ENCODE measurements around the gene HOXC11. TPM values are rescaled to one million over a fixed set of nuclear protein-coding genes. Genes with fewer than 3 reads are reported as not detected.

HOXC11 gene
- polyA plus RNA-seq, 4 donors, result 1.6 to 3.9 (median 3.3) TPM

DNA sequence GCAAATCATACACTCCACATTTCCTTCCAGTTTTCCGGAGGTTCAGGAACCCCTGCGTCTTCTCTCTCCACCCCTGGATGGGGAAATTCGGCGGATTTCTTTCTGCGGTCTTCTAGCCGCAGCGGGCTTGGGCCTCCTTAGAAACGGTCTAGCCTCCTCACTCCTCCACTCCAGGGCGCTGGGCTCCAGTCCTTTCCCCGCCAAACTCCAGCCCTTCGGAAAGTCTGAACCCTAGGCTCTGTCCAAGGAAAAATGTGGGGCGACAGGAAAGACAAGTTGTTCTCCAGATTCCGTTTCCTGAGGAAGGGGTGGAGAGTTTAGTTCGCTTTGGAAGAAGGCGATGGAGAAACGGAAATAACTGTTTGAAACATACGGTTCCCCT lies 10.6 kb downstream of the HOXC11 start:
- no peak for DNase-seq (ENCODE audit: low read depth in 4 of 4, low spot score in 3 of 4)

DNA sequence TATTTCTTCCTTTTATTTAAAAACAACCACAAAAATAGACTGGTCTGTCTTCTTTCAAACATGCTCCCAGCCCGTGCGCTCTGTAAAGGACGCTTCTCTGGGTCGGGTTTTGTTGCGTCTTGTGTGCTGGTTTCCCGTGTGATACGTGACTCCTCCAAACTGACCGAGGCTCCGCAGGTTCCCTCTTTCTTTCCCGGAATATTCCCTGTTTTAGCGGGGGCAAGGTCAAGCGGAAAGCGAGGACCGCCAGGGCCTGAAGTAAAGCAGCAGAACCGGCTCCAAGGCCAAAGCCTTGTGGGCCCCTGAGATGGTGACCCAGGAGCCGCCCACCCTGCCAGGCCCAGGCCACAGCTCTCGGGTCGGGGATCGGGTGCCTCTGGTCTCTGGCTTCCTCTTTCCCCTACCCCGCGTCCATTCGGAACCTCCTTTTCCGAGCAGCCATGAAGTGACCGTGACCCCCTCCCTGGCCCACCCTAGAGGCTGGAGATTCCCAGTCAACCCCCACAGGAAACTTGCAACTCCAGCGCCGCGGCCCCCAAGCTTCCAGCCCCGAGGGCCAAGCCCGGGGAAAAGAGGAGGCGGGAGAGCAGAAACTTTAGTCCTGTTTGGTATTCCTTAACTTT lies 11.1 kb downstream of the HOXC11 start:
- no peak for DNase-seq (ENCODE audit: low read depth in 4 of 4, low spot score in 3 of 4)

DNA sequence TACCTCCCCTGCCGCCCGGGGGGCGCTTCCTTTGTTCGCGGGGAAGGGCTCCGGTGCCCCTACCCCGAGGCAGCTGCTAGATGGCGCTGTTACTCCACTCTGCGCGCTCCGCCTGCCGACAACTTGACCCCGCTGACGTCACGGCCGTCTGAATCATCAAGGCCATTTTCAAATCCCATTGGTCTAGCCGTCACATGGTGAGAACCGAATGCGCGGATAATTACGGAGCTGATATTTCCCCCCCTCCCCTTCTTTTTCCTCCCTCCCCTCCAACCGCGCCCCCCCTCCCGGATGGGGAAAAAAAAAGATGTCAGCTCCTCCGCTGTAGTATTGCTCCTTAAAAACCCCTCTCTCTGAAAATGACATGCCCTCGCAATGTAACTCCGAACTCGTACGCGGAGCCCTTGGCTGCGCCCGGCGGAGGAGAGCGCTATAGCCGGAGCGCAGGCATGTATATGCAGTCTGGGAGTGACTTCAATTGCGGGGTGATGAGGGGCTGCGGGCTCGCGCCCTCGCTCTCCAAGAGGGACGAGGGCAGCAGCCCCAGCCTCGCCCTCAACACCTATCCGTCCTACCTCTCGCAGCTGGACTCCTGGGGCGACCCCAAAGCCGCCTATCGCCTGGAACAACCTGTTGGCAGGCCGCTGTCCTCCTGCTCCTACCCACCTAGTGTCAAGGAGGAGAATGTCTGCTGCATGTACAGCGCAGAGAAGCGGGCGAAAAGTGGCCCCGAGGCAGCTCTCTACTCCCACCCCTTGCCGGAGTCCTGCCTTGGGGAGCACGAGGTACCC lies 12.2 kb downstream of the HOXC11 start, which contains the start of gene HOXC10:
Gene HOXC10, plus strand, starts transcription at position 246 of the 791 bp plus-strand sequence. Its CDS starts 114 bp downstream, at position 360.
- peak; percentile 95 to 98 (median 96) for DNase-seq (ENCODE audit: low read depth in 4 of 4, low spot score in 3 of 4)

DNA sequence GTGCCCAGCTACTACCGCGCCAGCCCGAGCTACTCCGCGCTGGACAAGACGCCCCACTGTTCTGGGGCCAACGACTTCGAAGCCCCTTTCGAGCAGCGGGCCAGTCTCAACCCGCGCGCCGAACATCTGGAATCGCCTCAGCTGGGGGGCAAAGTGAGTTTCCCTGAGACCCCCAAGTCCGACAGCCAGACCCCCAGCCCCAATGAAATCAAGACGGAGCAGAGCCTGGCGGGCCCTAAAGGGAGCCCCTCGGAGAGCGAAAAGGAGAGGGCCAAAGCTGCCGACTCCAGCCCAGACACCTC lies 12.7 kb downstream of the HOXC11 start:
- DNase-seq (ENCODE audit: low read depth in 4 of 4, low spot score in 3 of 4), result no peak

DNA sequence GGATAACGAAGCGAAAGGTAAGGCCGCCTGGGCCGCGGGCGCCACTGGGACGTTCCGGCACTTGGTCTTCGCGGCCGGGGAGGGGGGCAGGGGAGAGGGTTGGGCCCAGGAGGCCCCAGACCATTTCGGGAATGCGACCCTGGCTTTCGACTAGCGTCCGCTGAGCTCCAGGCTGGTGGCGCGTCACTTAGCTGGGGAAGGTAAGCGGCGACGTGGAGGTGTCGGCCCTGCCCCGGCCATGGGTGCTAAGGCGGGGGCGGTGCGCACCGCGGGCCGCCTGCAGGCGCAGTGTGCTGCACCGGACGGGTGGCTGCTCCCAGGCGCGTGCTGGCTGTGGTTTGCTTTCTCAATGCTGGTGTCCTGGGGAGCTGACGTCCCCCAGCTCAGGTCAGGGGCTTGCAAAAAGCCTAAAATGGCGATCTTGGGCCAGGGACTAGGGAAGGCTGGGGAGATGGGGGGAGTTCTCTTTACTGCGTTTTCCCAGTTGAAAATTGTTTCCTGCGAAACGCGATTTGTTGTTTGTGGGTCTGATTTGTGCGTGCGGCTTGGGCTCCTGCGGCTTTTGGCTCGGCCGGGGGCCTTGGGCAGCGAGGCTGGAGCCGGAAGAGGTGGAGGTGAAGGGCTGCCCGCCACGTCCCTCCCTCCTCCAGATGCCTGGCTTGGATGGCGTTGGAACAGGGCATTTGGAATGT lies 13.2 kb downstream of the HOXC11 start:
- DNase-seq (ENCODE audit: low read depth in 4 of 4, low spot score in 3 of 4), result no peak

DNA sequence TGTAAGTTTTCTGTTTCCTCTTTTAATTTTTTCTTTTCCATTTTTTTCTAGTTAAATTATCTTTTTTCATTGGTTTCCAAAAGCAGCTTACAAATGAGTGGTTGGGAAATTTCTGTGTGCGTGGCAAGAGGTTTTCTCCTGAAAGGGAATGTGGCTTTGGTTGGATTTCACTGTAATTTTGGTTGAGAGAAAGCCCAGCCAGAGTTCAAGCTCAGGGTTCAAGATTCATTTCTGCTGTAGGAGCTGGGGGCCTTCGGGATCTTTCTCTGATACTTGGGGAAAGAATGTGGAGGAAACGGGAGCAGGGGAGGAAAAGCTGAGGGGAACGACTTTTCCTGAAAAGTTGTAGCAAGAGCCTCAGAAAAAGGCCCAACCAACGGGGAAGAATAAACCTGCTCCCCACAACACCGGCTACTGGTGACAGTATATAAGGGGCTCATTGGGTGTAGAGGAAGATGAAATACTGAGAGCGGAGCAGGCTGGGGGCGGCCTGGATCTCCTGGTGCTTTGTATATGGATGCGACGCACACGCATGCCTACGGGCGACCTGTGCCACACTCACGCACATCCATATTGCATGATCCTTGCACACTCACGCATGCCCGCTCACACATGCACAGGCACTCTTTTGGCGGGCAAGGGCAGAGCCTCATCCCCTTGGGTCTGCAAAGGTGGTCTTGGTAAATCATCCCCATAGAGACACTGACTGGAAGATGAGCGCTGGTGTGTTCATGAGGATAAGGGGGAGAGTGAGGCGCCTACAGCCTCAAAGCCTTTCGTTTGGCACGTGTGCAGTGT lies 14.0 kb downstream of the HOXC11 start:
- no peak for DNase-seq (ENCODE audit: low read depth in 4 of 4, low spot score in 3 of 4)

DNA sequence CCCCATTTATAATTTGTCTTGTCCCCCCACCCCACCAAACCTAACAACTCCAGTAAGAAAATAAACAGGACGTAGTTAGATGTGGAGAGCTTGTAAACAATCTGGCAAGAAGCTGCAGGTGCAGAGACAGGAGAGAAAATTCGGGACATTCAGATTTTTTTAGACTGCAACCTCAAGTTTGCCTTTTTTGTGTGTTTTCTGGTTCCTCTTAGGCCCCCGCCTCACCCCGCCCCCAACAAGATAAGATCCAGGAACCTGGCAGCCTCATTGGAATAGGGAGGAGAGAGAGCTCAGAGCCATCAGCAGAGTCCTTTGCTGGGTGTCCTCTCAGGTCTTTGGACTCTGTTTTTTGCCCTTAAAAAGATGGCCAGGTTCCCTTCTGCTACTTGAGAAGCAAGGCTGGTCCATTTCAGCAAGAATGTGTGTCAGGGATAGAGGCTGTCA lies 14.9 kb downstream of the HOXC11 start:
- no peak for DNase-seq (ENCODE audit: low read depth in 4 of 4, low spot score in 3 of 4)

DNA sequence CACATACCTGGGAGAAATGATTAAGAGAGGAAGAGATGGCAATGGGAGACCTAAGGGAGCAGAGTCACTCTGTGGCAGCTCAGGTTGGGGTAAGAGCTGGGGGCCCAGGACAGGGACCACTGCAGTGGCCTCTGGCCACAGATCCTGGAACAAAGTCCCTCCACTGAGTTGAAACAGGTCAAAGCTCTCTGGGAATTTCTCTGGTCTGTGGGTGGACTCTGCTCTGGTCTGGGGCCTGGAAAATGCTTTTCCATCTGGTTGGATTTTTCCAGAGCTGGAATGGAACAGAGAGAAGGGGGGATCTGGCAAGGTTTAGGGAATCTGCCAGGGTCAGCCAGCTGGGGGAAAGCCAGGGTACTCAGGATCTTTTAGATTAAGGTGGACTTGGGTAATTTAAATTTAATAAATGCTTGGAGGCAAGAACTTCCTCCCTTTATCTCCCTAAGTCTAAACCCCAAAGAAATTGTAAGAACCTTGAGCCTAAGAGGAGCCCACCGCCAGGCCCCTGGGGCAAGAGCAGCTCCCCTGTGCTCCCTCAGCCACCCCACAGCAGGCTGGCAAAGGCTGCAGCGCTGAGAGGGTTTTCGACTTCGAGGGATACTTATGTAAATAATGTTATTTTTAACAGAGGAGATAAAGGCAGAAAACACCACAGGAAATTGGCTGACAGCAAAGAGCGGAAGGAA lies 15.8 kb downstream of the HOXC11 start:
- no peak for DNase-seq (ENCODE audit: low read depth in 4 of 4, low spot score in 3 of 4)

DNA sequence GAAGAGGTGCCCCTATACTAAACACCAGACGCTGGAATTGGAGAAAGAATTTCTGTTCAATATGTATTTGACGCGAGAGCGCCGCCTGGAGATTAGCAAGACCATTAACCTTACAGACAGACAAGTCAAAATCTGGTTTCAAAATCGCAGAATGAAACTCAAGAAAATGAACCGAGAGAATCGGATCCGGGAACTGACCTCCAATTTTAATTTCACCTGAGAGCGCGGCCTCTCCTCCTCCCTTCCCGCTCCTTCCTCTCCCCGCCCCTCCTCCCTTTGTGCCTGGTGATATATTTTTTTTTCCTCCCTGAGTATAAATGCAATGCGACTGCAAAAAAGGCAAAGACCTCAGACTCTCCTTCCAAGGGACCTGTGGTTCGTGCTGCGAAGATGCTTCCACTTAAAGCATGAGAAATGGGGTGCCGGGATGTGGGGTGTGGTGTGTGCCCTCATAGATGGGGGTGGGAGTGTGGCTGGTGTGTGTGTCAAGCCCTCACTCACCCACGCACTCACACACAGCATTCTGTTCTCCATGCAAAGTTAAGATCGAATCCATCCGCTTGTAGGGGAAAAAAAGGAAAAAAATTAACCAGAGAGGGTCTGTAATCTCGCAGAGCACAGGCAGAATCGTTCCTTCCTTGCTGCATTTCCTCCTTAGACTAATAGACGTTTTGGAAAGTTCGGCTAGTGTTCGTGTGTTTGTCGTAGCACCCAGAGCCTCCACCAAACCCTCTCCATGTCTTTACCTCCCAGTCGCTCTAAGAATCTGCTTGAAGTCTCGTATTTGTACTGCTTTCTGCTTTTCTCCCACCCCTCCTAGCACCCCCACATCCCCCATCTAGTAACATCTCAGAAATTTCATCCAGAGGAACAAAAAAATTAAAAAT lies 16.5 kb downstream of the HOXC11 start:
- DNase-seq (ENCODE audit: low read depth in 4 of 4, low spot score in 3 of 4), result no peak

DNA sequence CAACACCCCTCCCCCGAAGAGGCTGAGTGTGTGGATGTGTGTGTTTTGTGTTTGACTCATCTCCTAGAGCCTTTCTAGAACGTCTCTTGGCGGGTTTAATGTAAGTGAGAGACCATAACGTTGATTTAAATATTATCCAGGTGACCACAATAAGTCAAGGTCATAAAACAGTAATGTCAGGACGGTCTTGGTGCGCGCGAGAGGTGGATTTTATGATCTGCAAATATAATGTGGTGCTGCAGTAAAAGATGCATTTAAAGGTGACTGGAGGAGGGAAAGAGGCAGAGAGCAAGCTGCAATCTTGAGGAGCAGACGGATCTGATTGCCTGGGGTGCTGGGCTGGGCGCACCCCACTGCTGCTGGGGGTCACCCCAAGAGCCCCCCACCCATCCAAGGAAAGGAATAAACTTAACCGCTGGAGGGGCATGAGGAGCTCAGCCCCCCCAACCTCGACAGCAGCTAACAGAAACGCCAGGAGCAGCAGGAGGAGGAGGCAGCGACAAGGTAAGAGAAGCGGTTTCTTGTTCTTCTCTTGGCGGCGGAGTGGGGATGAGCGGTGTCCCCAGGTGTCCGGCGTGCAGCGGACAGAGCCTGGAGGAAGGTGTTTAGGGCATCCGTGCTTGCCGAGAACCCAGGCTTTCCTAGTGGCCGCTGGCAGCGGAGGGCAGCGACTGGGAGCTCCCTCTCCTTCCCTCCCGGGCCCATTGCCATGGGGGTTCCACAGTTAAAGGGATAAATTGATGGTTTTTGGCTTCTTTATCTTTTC lies 17.6 kb downstream of the HOXC11 start:
- DNase-seq (ENCODE audit: low read depth in 4 of 4, low spot score in 3 of 4), result no peak

DNA sequence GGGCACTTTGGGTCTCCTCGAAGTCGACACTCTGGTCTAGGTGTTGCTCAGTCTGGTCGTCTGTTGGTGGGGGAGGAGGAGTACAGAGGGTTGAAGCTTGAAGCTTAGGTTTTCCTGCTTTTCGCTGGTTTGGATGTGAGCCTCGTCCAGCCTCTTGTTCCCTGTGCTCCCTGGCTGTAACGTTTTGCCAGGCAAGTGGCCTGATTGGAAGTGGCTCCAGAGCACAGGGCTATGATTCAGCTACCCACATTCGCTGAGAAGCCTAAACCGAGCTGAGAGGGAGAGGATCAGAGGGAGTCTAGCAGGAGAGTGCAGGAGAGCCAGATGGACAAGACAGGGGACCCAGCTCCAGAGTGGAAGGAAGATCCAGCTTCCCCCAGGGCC lies 18.1 kb downstream of the HOXC11 start:
- no peak for DNase-seq (ENCODE audit: low read depth in 4 of 4, low spot score in 3 of 4)

DNA sequence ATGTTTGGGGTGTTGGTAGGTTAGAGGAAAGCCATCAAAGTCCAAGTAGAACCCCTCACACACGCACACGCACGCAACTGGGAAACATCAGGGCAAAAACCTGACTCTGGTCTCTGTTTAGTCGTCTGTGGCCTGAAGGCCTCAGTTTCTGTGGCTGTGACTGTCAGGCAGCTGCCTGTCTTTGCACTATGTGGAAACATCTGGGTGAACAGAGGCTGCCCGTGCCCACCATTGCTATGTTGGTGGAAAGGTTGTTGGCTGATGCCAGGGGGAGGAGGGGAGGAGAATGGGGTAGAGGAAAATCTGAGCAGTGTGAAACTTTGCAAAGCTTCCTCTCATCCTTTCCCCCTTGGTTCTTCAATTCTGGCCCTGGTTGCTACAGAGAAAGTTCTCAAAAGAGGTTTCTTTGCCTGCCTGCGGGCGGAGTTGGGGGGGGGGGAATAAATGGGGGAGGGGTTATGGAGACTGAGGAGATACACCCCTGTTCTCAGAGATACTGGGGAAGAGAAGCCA lies 19.5 kb downstream of the HOXC11 start:
- DNase-seq (ENCODE audit: low read depth in 4 of 4, low spot score in 3 of 4), result no peak

DNA sequence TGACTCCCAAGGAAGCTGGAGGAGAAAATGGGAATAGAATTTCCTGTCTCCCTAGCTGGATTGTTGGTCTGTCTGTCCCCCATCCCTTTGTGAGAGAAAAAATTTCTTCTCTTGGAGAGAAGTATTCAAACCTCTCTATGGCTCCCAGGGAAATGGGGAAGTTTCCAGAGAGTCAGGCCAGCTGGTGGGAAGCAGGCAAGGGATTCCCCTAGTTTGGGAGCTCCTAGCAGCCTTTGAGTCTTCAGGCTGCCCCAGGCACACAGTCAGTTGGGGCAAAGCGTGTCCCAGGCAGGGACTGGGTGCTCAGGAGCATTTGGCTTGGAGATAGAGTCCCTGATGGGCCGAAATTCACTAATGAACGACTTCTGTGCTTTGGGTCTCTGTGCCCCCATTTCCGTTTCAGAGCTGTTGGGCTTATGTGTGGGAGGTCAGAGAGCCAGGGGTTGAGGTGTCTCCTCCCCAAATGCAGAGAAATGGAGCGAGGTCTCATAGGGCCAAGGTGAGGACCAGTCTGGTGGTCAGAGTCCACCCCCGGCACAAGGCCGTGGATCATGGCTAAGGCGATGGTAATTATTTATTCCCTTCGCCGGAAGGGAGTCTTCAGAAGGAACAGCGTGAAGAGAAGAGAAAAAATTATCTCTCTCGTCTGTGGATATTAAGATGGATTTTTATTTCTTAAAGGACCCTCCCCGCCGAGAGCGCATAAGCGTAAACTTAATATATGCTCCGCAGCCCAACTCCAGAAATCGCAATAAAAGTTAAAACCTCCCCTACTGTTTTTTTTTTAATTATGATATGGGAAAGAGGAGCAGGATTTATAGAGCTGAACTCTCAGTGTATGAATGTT lies 20.5 kb downstream of the HOXC11 start:
- no peak for DNase-seq (ENCODE audit: low read depth in 4 of 4, low spot score in 3 of 4)

DNA sequence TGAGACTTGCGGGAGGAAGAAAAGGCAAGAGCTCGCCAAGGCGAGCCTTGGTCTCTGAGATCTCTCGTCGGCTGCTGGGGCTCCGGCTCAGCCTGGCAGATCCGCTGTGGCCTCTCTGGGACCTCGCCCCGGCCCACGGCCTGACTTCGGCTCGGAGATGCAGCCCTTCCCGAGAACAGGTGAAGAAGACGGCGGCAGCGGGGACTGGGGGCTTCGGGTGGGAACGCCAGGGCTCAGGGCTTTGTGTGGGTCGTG lies 21.0 kb downstream of the HOXC11 start:
- DNase-seq (ENCODE audit: low read depth in 4 of 4, low spot score in 3 of 4), result no peak

DNA sequence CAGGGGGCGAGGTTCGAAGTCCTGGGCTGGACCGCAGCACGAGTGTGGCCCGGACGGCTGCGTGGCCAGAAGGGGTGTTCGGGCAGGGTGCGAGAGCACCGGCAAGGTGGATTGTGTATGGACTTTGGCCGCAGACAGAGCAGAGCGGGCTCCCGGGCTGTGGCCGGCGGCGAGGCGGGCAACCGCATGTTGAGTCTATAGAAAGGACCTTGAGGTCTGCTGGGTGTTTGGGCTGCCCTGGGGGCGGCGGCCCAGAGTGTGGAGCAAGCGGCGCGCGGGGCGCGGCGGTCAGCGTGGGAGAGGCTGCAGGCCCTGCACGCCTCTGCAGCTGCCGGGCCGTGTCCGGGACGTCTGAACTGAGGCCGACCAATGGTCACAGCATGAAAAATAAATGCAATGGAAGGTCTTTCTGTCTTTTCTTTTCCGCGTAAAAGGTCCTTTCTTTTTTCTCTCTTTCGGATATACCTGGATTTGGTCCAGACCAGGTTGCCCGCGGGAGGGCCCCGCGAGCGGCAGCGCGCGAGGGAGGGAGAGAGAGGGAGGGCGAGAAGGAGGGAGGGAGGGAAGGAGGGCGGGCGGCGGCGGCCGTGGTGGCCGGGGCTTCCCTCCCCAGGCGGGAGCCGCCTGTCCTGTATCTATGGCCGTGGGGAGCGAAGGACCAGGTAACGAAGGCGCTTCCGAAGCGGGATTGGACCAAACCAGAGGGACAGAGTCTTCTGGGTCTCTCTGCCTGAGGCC lies 21.5 kb downstream of the HOXC11 start:
- no peak for DNase-seq (ENCODE audit: low read depth in 4 of 4, low spot score in 3 of 4)

DNA sequence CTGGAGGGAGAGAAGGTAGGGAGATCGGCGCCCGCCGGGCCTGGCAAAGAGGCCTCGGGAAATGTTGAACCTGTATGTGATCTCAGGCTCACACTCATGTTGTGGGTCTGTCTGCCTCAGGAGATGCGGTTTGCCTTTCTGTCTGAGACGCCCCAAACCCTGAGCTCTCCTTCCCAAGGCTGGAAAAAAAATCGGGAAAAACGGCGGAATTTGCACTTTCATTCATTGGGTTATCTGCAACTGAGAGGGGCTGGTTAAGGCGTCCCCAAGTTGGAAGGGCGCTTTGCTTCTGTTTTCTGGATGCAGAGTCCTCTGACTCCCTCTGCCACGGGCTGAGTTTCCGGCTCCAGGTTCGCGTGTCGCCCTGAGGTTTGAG lies 22.1 kb downstream of the HOXC11 start:
- DNase-seq (ENCODE audit: low read depth in 4 of 4, low spot score in 3 of 4), result no peak
